ENCODE measurements around the gene NPTX1. TPM values are rescaled to one million over a fixed set of nuclear protein-coding genes. Genes with fewer than 3 reads are reported as not detected.

NPTX1 gene
- total and polyA plus RNA-seq, 9 of the 15 experiments (the other 6 are each of a cell fraction or from before 2014, with no cell fraction given) = 0.04 TPM; not detected in 8

DNA sequence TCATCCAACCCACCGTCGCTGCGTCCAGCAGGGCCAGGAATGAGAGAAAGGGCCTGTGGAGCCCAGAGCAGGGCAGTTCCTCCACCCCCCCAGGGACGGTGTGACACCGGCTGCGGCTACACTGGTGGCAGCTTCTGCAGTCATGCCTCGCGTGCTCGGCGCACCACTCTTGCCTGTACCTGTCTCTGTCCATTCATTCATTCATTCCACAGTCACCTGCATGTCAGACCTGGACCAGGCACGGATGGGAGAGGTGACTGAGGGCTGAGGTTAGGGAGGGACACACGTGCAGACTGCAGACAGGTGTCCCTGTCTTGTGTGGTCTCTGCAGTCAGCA lies 34.1 kb downstream of the NPTX1 start:
- WGBS (ENCODE audit: insufficient coverage, low coverage, missing lambda C conversion rate) = 1% methylated on average over 12 of the region's 12 CpGs
- FAIRE-seq = no peak
- ATAC-seq = no peak
- TF ChIP-seq EWSR1 (IDR thresholded peaks at IDR 0.05; ENCODE audit: borderline replicate concordance, low read depth, partially characterized antibody) = no peak
- no peak for TF ChIP-seq RBM15 (IDR thresholded peaks at IDR 0.05; ENCODE audit: insufficient read depth, low read length)
- no peak for TF ChIP-seq TAF1 (IDR thresholded peaks at IDR 0.05; ENCODE audit: control insufficient read depth, extremely low read depth, insufficient read depth, low read length, severe bottlenecking)
- no peak for TF ChIP-seq L3MBTL2 (IDR thresholded peaks at IDR 0.05)
- no peak for TF ChIP-seq ATF7 (IDR thresholded peaks at IDR 0.05)
- TF ChIP-seq, protein P1, sequence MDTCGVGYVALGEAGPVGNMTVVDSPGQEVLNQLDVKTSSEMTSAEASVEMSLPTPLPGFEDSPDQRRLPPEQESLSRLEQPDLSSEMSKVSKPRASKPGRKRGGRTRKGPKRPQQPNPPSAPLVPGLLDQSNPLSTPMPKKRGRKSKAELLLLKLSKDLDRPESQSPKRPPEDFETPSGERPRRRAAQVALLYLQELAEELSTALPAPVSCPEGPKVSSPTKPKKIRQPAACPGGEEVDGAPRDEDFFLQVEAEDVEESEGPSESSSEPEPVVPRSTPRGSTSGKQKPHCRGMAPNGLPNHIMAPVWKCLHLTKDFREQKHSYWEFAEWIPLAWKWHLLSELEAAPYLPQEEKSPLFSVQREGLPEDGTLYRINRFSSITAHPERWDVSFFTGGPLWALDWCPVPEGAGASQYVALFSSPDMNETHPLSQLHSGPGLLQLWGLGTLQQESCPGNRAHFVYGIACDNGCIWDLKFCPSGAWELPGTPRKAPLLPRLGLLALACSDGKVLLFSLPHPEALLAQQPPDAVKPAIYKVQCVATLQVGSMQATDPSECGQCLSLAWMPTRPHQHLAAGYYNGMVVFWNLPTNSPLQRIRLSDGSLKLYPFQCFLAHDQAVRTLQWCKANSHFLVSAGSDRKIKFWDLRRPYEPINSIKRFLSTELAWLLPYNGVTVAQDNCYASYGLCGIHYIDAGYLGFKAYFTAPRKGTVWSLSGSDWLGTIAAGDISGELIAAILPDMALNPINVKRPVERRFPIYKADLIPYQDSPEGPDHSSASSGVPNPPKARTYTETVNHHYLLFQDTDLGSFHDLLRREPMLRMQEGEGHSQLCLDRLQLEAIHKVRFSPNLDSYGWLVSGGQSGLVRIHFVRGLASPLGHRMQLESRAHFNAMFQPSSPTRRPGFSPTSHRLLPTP (IDR thresholded peaks at IDR 0.05; ENCODE audit: borderline replicate concordance, extremely low read depth, insufficient read length) = no peak
- no peak for TF ChIP-seq CEBPG (CRISPR knock-in tag; IDR thresholded peaks at IDR 0.05)
- TF ChIP-seq CEBPG (tag; conservative IDR thresholded peaks at IDR 0.05 in 1 of 2, IDR thresholded peaks at IDR 0.05 in 1 of 2) = no peak
- TF ChIP-seq FOXO4 (CRISPR knock-in tag; IDR thresholded peaks at IDR 0.05) = no peak
- TF ChIP-seq MAFK (IDR thresholded peaks at IDR 0.05; ENCODE audit: low read length) = no peak
- intact Hi-C loops (cut with micrococcal nuclease) = no loop called here
- no peak for DNase-seq (ENCODE audit: extremely low read depth in 1 of 4, low spot score in 3 of 4)
- H4K20me1 ChIP-seq (replicated peaks; ENCODE audit: control insufficient read depth, insufficient read depth, low read length) = peaks cover 8% of the 10 kb centered on the region
- H3K4me3 ChIP-seq = no peak overlapping the region
- no peaks in the 10 kb centered on the region for H3K9me3 ChIP-seq (replicated peaks; ENCODE audit: control insufficient read depth, insufficient read depth, low read depth, low read length)
- H2AFZ ChIP-seq (ENCODE audit: low read depth, low read length) = no peak overlapping the region
- H3K36me3 ChIP-seq (ENCODE audit: control insufficient read depth, insufficient read depth, low read length) = no peaks in the 10 kb centered on the region
- H3K79me2 ChIP-seq (ENCODE audit: control insufficient read depth, insufficient read depth, low read length) = no peaks in the 10 kb centered on the region
- H3K9me1 ChIP-seq (ENCODE audit: control insufficient read depth, insufficient read depth, low read length) = no peaks in the 10 kb centered on the region
- H3K9ac ChIP-seq (ENCODE audit: insufficient read depth in 1 of 2, low read depth in 2 of 2, low read length in 2 of 2) = no peak overlapping the region
- ChIA-PET POLR2A (interaction anchor here (0.6 kb wide), 1 partner anchor 10 kb away, joined by 3 read pairs; no protein-coding TSS in a partner anchor), CTCF (ENCODE audit: low intra/inter-chr PET ratio) (no interaction called here)
- in situ Hi-C loops (cut with MboI) = no loop called here
- H3K4me2 ChIP-seq (ENCODE audit: insufficient read depth, low read length) = no peak overlapping the region
- H3K27me3 ChIP-seq (ENCODE audit: control insufficient read depth in 2 of 2, insufficient read depth in 2 of 2, low read length in 2 of 2) = peaks cover 12 to 63% of the 10 kb centered on the region in 2 experiments; a peak in 3 of 5 replicates
- no peak overlapping the region for H3K27ac ChIP-seq (ENCODE audit: extremely low read depth, low read depth, low read length)
- BruUV-seq (replicated peaks) = no TSS peak
- H3K4me1 ChIP-seq (replicated peaks in 1 of 2; ENCODE audit: control insufficient read depth in 2 of 2, insufficient read depth in 2 of 2, low read length in 2 of 2) = peaks cover 0 to 30% of the 10 kb centered on the region in 2 experiments; a peak in 2 of 5 replicates
